Activated T-helper 1 cell treated with anti-CD3 and anti-CD28 coated beads, Interleukin-12 subunit alpha, Interleukin-12 subunit beta, Interleukin-2, Interleukin-4 antibody, amounts not matched to agents 30 ng/mL and 10 ng/mL and 1 ng/mL, durations not matched to agents 14 hours and 24 hours and 36 hours (primary cell): Measurements from ENCODE around the gene SDF2. TPM values are rescaled to one million over a fixed set of nuclear protein-coding genes. Genes with fewer than 3 reads are reported as not detected.

Source experiments
- DNase-seq: peaks from one replicate; pipeline ENCODE4 v3.0.0; 2021; ENCODE audit warnings: low spot score
- H3K27ac Mint-ChIP-seq: one replicate; pipeline ENCODE4 v1.8.0; 2021; ENCODE audit warnings: mild to moderate bottlenecking, mixed read lengths
- H3K27me3 Mint-ChIP-seq: one replicate; pipeline ENCODE4 v1.8.0; 2022; ENCODE audit warnings: mild to moderate bottlenecking, moderate library complexity, mixed read lengths; ENCODE audit not compliant: insufficient read depth
- H3K36me3 Mint-ChIP-seq: one replicate; pipeline ENCODE4 v1.8.0; 2021; ENCODE audit warnings: low read depth, mixed read lengths
- H3K4me1 Mint-ChIP-seq: one replicate; pipeline ENCODE4 v1.8.0; 2021; ENCODE audit warnings: low read depth, mixed read lengths
- H3K4me3 Mint-ChIP-seq: one replicate; pipeline ENCODE4 v1.8.0; 2021; ENCODE audit warnings: mild to moderate bottlenecking, moderate library complexity, mixed read lengths
- H3K9me3 Mint-ChIP-seq: one replicate; pipeline ENCODE4 v1.8.0; 2021; ENCODE audit warnings: mixed read lengths
- intact Hi-C: fragments of 100-400 bp; cut with micrococcal nuclease; formaldehyde crosslinking; loops from one replicate; pipeline ENCODE4 v1.15.1; 2024
- total RNA-seq: library from RNA; stranded (reverse); gene quantifications from 2 replicates; pipeline ENCODE4 v1.2.3, GENCODE V29; 2022

Gene SDF2
- total RNA-seq, 1 donor from 2014 or later, result 47.9 TPM

- intact Hi-C loops, result no loop called here
- DNase-seq, result no peak
- Mint-ChIP-seq H3K27me3 (no peaks in the 10 kb centered on the region), H3K36me3 (peaks cover 45% of the 10 kb centered on the region), H3K27ac (no peak overlapping the region), H3K4me1 (no peaks in the 10 kb centered on the region), H3K4me3 (no peak overlapping the region), H3K9me3 (no peaks in the 10 kb centered on the region)
Measured at GRCh38 chr17:28700830-28701492, 39.3 kb upstream of the SDF2 start.

- Mint-ChIP-seq H3K27me3 (no peaks in the 10 kb centered on the region), H3K27ac (no peak overlapping the region), H3K4me3 (no peak overlapping the region), H3K36me3 (peaks cover 44% of the 10 kb centered on the region), H3K9me3 (no peaks in the 10 kb centered on the region), H3K4me1 (no peaks in the 10 kb centered on the region)
- no peak for DNase-seq
- intact Hi-C loops, result no loop called here
Measured at GRCh38 chr17:28700278-28700677, 38.6 kb upstream of the SDF2 start.

GRCh38 chr17:28698253-28698941 is 36.7 kb upstream of the SDF2 start:
- H3K27ac Mint-ChIP-seq, result no peak overlapping the region

GRCh38 chr17:28693869-28694268 is 32.2 kb upstream of the SDF2 start:
- peaks cover 47% of the 10 kb centered on the region for H3K36me3 Mint-ChIP-seq
- DNase-seq, result no peak

More at GRCh38 chr17:28698253-28698941, 36.7 kb upstream of the SDF2 start:
- intact Hi-C loops, result no loop called here
- Mint-ChIP-seq H3K4me1 (no peaks in the 10 kb centered on the region), H3K36me3 (peaks cover 50% of the 10 kb centered on the region), H3K27me3 (no peaks in the 10 kb centered on the region), H3K9me3 (no peaks in the 10 kb centered on the region), H3K4me3 (no peak overlapping the region)
- no peak for DNase-seq

GRCh38 chr17:28689011-28689410 is 27.3 kb upstream of the SDF2 start:
- no peak for DNase-seq
- H3K4me1 Mint-ChIP-seq, result no peaks in the 10 kb centered on the region
- no peak overlapping the region for H3K27ac Mint-ChIP-seq
- H3K4me3 Mint-ChIP-seq, result no peak overlapping the region
- intact Hi-C loops, result no loop called here
- H3K36me3 Mint-ChIP-seq, result peaks cover 65% of the 10 kb centered on the region
- H3K9me3 Mint-ChIP-seq, result no peaks in the 10 kb centered on the region
- no peaks in the 10 kb centered on the region for H3K27me3 Mint-ChIP-seq

More at GRCh38 chr17:28693869-28694268, 32.2 kb upstream of the SDF2 start:
- Mint-ChIP-seq H3K27me3 (no peaks in the 10 kb centered on the region), H3K4me1 (no peaks in the 10 kb centered on the region), H3K9me3 (no peaks in the 10 kb centered on the region), H3K4me3 (no peak overlapping the region), H3K27ac (peak overlapping the region; percentile 12)
- intact Hi-C loops, result no loop called here

GRCh38 chr17:28688481-28688880 is 26.8 kb upstream of the SDF2 start:
- no peaks in the 10 kb centered on the region for H3K9me3 Mint-ChIP-seq
- DNase-seq, result no peak
- H3K4me3 Mint-ChIP-seq, result no peak overlapping the region
- H3K27me3 Mint-ChIP-seq, result no peaks in the 10 kb centered on the region
- no peak overlapping the region for H3K27ac Mint-ChIP-seq
- intact Hi-C loops, result no loop called here
- peaks cover 63% of the 10 kb centered on the region for H3K36me3 Mint-ChIP-seq
- no peaks in the 10 kb centered on the region for H3K4me1 Mint-ChIP-seq

GRCh38 chr17:28686296-28686695 is 24.6 kb upstream of the SDF2 start:
- Mint-ChIP-seq H3K4me3 (no peak overlapping the region), H3K36me3 (peaks cover 71% of the 10 kb centered on the region), H3K9me3 (no peaks in the 10 kb centered on the region), H3K27me3 (no peaks in the 10 kb centered on the region), H3K27ac (no peak overlapping the region), H3K4me1 (no peaks in the 10 kb centered on the region)
- no peak for DNase-seq
- intact Hi-C loops, result no loop called here

GRCh38 chr17:28685366-28685765 is 23.7 kb upstream of the SDF2 start:
- DNase-seq, result no peak
- Mint-ChIP-seq H3K4me3 (no peak overlapping the region), H3K4me1 (no peaks in the 10 kb centered on the region), H3K9me3 (no peaks in the 10 kb centered on the region), H3K27me3 (no peaks in the 10 kb centered on the region), H3K36me3 (peaks cover 68% of the 10 kb centered on the region), H3K27ac (no peak overlapping the region)
- intact Hi-C loops, result no loop called here

GRCh38 chr17:28684963-28685362 is 23.3 kb upstream of the SDF2 start:
- H3K27ac Mint-ChIP-seq, result no peak overlapping the region
- H3K4me3 Mint-ChIP-seq, result no peak overlapping the region
- no peaks in the 10 kb centered on the region for H3K9me3 Mint-ChIP-seq
- no peaks in the 10 kb centered on the region for H3K4me1 Mint-ChIP-seq
- no peaks in the 10 kb centered on the region for H3K27me3 Mint-ChIP-seq
- intact Hi-C loops, result no loop called here
- peaks cover 65% of the 10 kb centered on the region for H3K36me3 Mint-ChIP-seq
- DNase-seq, result no peak

- H3K27ac Mint-ChIP-seq, result no peak overlapping the region
- no peaks in the 10 kb centered on the region for H3K9me3 Mint-ChIP-seq
- H3K27me3 Mint-ChIP-seq, result no peaks in the 10 kb centered on the region
- H3K36me3 Mint-ChIP-seq, result peaks cover 55% of the 10 kb centered on the region
- no peak for DNase-seq
- H3K4me1 Mint-ChIP-seq, result no peaks in the 10 kb centered on the region
- no peak overlapping the region for H3K4me3 Mint-ChIP-seq
- intact Hi-C loops, result no loop called here
Measured at GRCh38 chr17:28682655-28683054, 20.9 kb upstream of the SDF2 start.

GRCh38 chr17:28675980-28676379 is 14.3 kb upstream of the SDF2 start:
- H3K27me3 Mint-ChIP-seq, result no peaks in the 10 kb centered on the region
- DNase-seq, result no peak
- no peak overlapping the region for H3K27ac Mint-ChIP-seq
- no peaks in the 10 kb centered on the region for H3K4me1 Mint-ChIP-seq
- intact Hi-C loops, result no loop called here
- H3K9me3 Mint-ChIP-seq, result no peaks in the 10 kb centered on the region
- H3K36me3 Mint-ChIP-seq, result peaks cover 56% of the 10 kb centered on the region
- H3K4me3 Mint-ChIP-seq, result no peak overlapping the region

- Mint-ChIP-seq H3K27me3 (no peaks in the 10 kb centered on the region), H3K36me3 (peaks cover 59% of the 10 kb centered on the region), H3K4me1 (peaks cover under 1% of the 10 kb centered on the region), H3K9me3 (no peaks in the 10 kb centered on the region), H3K27ac (no peak overlapping the region), H3K4me3 (no peak overlapping the region)
- no peak for DNase-seq
- intact Hi-C loops, result no loop called here
Measured at GRCh38 chr17:28675490-28675889, 13.8 kb upstream of the SDF2 start.

- no peaks in the 10 kb centered on the region for H3K9me3 Mint-ChIP-seq
- peaks cover 31% of the 10 kb centered on the region for H3K4me1 Mint-ChIP-seq
- H3K36me3 Mint-ChIP-seq, result peaks cover 50% of the 10 kb centered on the region
- no peaks in the 10 kb centered on the region for H3K27me3 Mint-ChIP-seq
- no peak overlapping the region for H3K27ac Mint-ChIP-seq
- DNase-seq, result no peak
- no peak overlapping the region for H3K4me3 Mint-ChIP-seq
- intact Hi-C loops, result no loop called here
Measured at GRCh38 chr17:28669918-28670317, 8.2 kb upstream of the SDF2 start.
